ENCODE data around the gene CTSD. TPM values are rescaled to one million over a fixed set of nuclear protein-coding genes. Genes with fewer than 3 reads are reported as not detected.
A peak's percentile ranks its signal among the peaks of the same experiment; 100 is the strongest.

The CTSD gene
- polyA plus RNA-seq, 2 of the 4 experiments (the other 2 are of a cell fraction): 74.0 to 310 TPM

DNA sequence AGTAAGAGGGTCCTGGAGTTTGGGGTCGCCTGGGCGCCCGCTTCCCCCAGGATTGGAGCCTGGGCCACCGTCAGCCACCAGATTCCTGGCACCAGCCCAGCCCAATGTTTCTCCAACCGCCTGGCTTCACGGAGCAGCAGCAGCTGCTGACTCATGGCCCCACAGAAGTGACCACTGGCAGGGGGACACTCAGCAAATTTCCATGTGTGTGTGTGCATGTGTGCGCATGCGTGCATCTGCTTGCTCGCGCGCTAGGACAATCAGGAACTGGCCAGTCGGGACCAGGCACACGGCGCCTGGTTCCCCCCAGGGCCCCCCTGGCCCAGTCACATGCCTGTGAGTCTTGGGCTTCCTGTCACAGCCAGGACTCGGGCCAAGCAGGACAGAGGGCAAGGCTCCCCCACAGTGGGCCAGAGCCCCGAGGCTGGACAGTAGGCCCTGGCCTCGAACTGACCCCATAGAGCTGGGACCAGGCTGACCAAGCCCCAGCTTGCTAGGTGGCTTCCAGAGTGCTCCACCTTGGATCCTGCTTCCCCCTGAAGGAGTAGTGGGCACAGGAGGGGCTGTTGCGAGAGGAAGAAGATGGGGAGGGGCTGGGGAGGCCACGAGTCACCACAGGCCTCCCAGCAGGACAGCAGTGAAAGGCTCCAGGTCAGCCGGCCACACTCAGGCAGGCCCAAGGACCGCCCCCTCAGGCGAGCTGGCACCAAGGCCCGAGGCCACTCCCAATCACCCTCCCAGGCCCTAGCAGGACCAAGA is 3.2 kb downstream of the CTSD start:
- H3K27ac ChIP-seq: peak overlapping the region; percentile 63 to 97
- WGBS (ENCODE audit: missing lambda C conversion rate): 53% methylated on average over 9 of the region's 23 CpGs
- no peak for DNase-seq (ENCODE audit: low read depth in 1 of 2, low spot score in 1 of 2)
- ChIA-PET POLR2A (interaction anchor here (0.5 kb wide), 1 partner anchor 630 kb away, joined by 4 read pairs; no protein-coding TSS in a partner anchor), CTCF (interaction anchor here (1.4 to 4.0 kb wide), 4 partner anchors 12 to 67 kb away, joined by 3 to 29 read pairs (median 8); no protein-coding TSS in a partner anchor)
- peaks cover 45% of the 10 kb centered on the region for H3K4me1 ChIP-seq
- H3K4me3 ChIP-seq: no peak overlapping the region
- no peak for TF ChIP-seq JUN (IDR thresholded peaks at IDR 0.05)
- peak; percentile 49 for TF ChIP-seq MAFK (IDR thresholded peaks at IDR 0.05; ENCODE audit: partially characterized antibody)
- no peak for ATAC-seq
- no peaks in the 10 kb centered on the region for H3K9me3 ChIP-seq
- FAIRE-seq: no peak
- peak overlapping the region; percentile 87 for H3K4me2 ChIP-seq

DNA sequence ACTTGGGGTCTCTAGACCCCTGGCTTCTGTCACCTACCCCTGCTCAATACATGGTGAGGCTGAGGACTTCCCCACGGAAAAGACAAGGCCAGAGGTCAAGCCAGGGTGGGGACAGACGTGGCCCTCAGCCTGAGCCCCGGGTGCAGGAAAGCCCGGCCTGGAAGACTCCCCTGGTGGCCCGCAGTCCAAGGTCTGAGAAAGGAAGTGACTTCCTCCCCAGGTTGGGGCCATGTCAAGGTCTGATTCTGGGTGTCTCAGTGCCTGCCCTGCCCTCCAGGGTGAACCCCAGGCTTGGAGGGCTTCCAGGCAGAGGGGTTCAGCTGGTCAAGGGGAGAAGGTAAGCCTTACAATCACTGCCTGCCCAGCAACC is 3.9 kb downstream of the CTSD start:
- Histone ChIP-seq H3K4me1 (peaks cover 45% of the 10 kb centered on the region), H3K9me3 (no peaks in the 10 kb centered on the region), H3K4me2 (peak overlapping the region; percentile 87; the same call in 1 of the 3 replicates), H3K27ac (peak overlapping the region; percentile 63 to 97; a peak in 5 of 6 replicates), H3K4me3 (no peak overlapping the region)
- TF ChIP-seq FOSL2 (IDR thresholded peaks at IDR 0.05): no peak
- TF ChIP-seq FOSL2 (CRISPR knock-in tag; IDR thresholded peaks at IDR 0.05): no peak
- TF ChIP-seq CTCF (IDR thresholded peaks at IDR 0.05): no peak
- TF ChIP-seq, protein P1, sequence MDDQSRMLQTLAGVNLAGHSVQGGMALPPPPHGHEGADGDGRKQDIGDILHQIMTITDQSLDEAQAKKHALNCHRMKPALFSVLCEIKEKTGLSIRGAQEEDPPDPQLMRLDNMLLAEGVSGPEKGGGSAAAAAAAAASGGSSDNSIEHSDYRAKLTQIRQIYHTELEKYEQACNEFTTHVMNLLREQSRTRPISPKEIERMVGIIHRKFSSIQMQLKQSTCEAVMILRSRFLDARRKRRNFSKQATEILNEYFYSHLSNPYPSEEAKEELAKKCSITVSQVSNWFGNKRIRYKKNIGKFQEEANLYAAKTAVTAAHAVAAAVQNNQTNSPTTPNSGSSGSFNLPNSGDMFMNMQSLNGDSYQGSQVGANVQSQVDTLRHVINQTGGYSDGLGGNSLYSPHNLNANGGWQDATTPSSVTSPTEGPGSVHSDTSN (IDR thresholded peaks at IDR 0.05): no peak
- no peak for TF ChIP-seq ZNF302 (CRISPR knock-in tag; IDR thresholded peaks at IDR 0.05)
- no peak for TF ChIP-seq HOXA7 (CRISPR knock-in tag; IDR thresholded peaks at IDR 0.05)
- no peak for TF ChIP-seq ZFP36 (IDR thresholded peaks at IDR 0.05; ENCODE audit: borderline replicate concordance, partially characterized antibody)
- ChIA-PET CTCF (interaction anchor here (4.0 kb wide), 1 partner anchor 67 kb away, joined by 29 read pairs; no protein-coding TSS in a partner anchor), POLR2A (no interaction called here)
- FAIRE-seq (no peak), DNase-seq (ENCODE audit: low read depth in 1 of 2, low spot score in 1 of 2) (no peak), ATAC-seq (no peak)
- WGBS (ENCODE audit: missing lambda C conversion rate): 90% methylated on average over 2 of the region's 5 CpGs

DNA sequence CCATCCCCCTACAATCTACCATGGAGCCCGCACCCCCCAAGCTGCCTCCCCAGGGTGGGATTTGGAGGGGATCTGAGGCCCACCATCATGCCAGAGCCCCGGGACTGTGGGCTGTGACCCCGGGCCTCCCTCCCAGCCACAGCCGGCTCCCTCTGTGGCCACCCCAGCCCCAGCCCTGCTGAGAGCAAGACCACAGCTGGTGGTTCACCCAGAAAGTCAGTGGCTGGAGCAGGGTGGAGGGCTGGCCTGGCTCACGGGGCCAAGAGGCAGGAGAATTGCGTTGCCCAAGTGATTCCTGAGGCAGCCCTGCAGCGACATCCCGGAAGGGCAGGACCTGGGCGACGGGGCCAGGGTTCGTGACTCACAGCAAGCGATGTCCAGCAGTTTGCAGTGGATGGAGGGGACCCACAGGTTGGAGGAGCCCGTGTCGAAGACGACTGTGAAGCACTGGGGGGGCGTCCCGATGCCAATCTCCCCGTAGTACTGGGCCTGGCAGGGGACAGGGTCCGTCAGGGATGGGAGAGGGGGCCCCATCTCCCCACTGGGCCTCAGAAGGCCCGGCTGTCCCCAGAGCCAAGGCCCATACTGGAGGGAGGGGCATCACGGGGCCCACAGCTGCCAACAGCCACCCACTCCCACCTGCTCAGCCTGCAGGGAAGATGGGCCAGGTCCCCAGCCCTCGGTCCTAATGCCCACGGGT is 4.4 kb downstream of the CTSD start:
- Histone ChIP-seq H3K27ac (peak overlapping the region in 1 of 2 experiments; percentile 97; a peak in 3 of 6 replicates), H3K4me2 (no peak overlapping the region), H3K9me3 (no peaks in the 10 kb centered on the region), H3K4me1 (peaks cover 40% of the 10 kb centered on the region), H3K4me3 (no peak overlapping the region)
- ChIA-PET CTCF (no interaction called here), POLR2A (no interaction called here)
- ATAC-seq: no peak
- no peak for TF ChIP-seq ESRRA (IDR thresholded peaks at IDR 0.05; ENCODE audit: borderline replicate concordance, low read length)
- no peak for FAIRE-seq
- WGBS (ENCODE audit: missing lambda C conversion rate): 86% methylated on average over 14 of the region's 23 CpGs
- DNase-seq (ENCODE audit: low read depth in 1 of 2, low spot score in 1 of 2): no peak

DNA sequence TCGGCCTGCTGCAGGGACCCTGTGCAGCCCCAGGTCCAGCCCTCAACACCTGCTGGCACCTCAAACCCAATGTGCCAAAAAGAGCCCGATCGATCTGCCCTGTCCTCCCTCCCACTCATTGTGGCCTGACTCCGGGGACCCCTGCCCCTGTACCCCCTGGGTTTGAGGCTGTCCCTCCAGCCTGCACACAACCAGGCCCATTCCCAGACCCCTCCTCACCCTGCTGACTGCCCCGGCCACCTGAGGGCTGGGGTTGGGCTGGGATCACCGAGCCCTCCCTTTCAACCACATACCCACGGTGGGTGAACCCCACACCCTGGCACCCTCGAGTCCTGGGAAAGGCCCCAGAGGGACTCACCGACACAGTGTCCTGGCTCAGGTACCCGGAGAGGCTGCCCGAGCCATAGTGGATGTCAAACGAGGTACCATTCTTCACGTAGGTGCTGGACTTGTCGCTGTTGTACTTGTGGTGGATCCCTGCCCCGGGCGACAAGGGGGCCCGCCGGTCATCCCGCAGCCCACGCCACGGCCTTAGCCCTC is 5.0 kb downstream of the CTSD start:
- no peak for FAIRE-seq
- ChIA-PET POLR2A (interaction anchor here (0.5 kb wide), 1 partner anchor 13 kb away, joined by 4 read pairs; no protein-coding TSS in a partner anchor), CTCF (interaction anchor here (2.7 kb wide), 1 partner anchor 74 kb away, joined by 19 read pairs; no protein-coding TSS in a partner anchor)

More for the DNA sequence above, 5.0 kb downstream of the CTSD start:
- DNase-seq (ENCODE audit: low read depth in 1 of 2, low spot score in 1 of 2) (no peak), ATAC-seq (no peak)
- Histone ChIP-seq H3K9me3 (no peaks in the 10 kb centered on the region), H3K4me3 (no peak overlapping the region), H3K4me1 (peaks cover 40% of the 10 kb centered on the region), H3K27ac (peak overlapping the region in 1 of 2 experiments; percentile 29; a peak in 1 of 6 replicates), H3K4me2 (no peak overlapping the region)
- TF ChIP-seq ESRRA (IDR thresholded peaks at IDR 0.05; ENCODE audit: borderline replicate concordance, low read length) (no peak), KDM5A (IDR thresholded peaks at IDR 0.05) (no peak), GATA3 (IDR thresholded peaks at IDR 0.05; ENCODE audit: borderline replicate concordance) (no peak), CBX2 (IDR thresholded peaks at IDR 0.05; ENCODE audit: borderline replicate concordance, low read depth) (no peak), RAD21 (conservative IDR thresholded peaks at IDR 0.05 in 1 of 2, IDR thresholded peaks at IDR 0.05 in 1 of 2) (no peak), NPAS2 (CRISPR knock-in tag; IDR thresholded peaks at IDR 0.05; ENCODE audit: borderline replicate concordance) (no peak), NFE2L2 (conservative IDR thresholded peaks at IDR 0.05; ENCODE audit: low read length) (no peak), ZNF302 (CRISPR knock-in tag; IDR thresholded peaks at IDR 0.05) (no peak), RFX5 (IDR thresholded peaks at IDR 0.05) (no peak), KDM1A (IDR thresholded peaks at IDR 0.05; ENCODE audit: low read depth) (no peak), FOSL2 (IDR thresholded peaks at IDR 0.05) (no peak), FOSL2 (CRISPR knock-in tag; IDR thresholded peaks at IDR 0.05) (no peak), PHF8 (IDR thresholded peaks at IDR 0.05; ENCODE audit: borderline replicate concordance, low read depth) (no peak)
- 88% methylated on average over 7 of the region's 21 CpGs for WGBS (ENCODE audit: missing lambda C conversion rate)

Data from A549 (cell line).